Activated naive CD8-positive, alpha-beta T cell (primary cell): ENCODE measurements around the gene SCGB2B2.

Source experiments
- H3K27ac Mint-ChIP-seq: one replicate; pipeline ENCODE4 v1.8.0; 2021; ENCODE audit warnings: mixed read lengths
- H3K27me3 Mint-ChIP-seq: one replicate; pipeline ENCODE4 v1.8.0; 2021; ENCODE audit warnings: mixed read lengths
- H3K36me3 Mint-ChIP-seq: one replicate; pipeline ENCODE4 v1.8.0; 2021; ENCODE audit warnings: mixed read lengths
- H3K4me1 Mint-ChIP-seq: one replicate; pipeline ENCODE4 v1.8.0; 2021; ENCODE audit warnings: low read depth, mixed read lengths
- H3K4me3 Mint-ChIP-seq: one replicate; pipeline ENCODE4 v1.8.0; 2021; ENCODE audit warnings: mild to moderate bottlenecking, mixed read lengths
- H3K9me3 Mint-ChIP-seq: one replicate; pipeline ENCODE4 v1.8.0; 2021; ENCODE audit warnings: low read depth, mixed read lengths

The SCGB2B2 gene

DNA sequence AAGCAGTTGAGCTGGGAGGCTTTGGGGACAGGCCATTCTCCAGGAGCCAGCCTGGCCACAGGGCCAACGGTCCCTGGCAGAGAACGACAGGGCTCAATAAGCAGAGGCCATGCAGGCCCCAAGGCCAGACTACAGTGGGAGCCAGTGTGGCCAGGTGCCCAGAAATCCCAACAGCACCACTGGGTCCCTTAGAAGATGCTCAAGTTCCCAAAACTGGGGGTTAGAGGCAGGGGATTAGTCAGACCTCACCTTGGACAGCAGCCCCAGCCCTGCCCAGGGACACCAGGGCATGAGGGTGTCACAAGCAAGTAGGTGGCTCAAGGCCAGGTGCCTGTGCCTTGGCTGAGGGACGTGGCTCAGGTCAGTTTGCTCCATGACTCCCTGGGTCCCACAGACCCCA lies 12.8 kb downstream of the SCGB2B2 start:
- no peaks in the 10 kb centered on the region for H3K36me3 Mint-ChIP-seq
- no peaks in the 10 kb centered on the region for H3K27me3 Mint-ChIP-seq
- H3K27ac Mint-ChIP-seq = no peak overlapping the region
- peaks cover 3% of the 10 kb centered on the region for H3K9me3 Mint-ChIP-seq
- peaks cover 25% of the 10 kb centered on the region for H3K4me1 Mint-ChIP-seq
- H3K4me3 Mint-ChIP-seq = no peak overlapping the region

DNA sequence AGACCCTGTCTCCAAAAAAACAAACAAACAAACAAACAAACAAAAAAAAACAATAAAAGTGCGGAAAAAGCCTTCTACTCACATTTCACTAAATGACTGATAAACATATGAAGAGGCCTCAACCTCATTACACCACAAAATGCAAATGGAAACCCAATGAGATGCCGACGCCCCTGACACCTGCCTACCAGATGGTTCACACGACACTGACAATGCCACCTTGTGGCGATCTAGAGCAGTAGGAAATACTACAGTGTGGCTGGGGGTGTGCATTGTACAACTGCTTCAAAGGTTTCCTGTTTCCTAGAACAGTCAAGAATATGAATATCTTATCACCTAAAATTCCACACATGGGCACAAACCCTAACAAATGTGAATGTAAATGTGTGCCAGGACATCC lies 14.0 kb downstream of the SCGB2B2 start:
- peak overlapping the region; percentile 44 for H3K4me3 Mint-ChIP-seq
- H3K27me3 Mint-ChIP-seq = peaks cover 3% of the 10 kb centered on the region
- H3K36me3 Mint-ChIP-seq = peaks cover 3% of the 10 kb centered on the region
- H3K4me1 Mint-ChIP-seq = peaks cover 22% of the 10 kb centered on the region
- H3K27ac Mint-ChIP-seq = peak overlapping the region; percentile 19
- H3K9me3 Mint-ChIP-seq = peaks cover 3% of the 10 kb centered on the region

DNA sequence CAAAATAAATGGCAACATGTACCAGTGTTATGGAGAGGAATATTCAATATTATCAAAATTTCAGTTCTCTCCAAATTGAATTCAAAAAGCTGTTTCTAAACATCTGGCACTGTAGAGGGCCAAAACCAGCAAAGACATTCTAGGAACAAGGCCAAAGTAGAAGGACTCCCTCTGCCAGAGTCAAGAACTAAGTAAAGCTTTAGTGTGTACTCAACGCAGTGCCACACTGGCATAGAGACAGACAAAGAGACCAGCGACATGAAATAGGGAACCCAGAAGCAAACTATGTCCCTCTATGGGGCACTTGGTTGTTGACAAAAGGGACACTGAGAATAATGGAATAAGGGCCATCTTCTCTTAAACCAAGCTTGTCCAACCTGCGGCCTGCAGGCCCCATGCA lies 15.6 kb downstream of the SCGB2B2 start:
- peaks cover 5% of the 10 kb centered on the region for H3K36me3 Mint-ChIP-seq
- H3K4me3 Mint-ChIP-seq = no peak overlapping the region
- H3K4me1 Mint-ChIP-seq = peaks cover 11% of the 10 kb centered on the region
- H3K9me3 Mint-ChIP-seq = peaks cover 3% of the 10 kb centered on the region
- H3K27ac Mint-ChIP-seq = no peak overlapping the region
- H3K27me3 Mint-ChIP-seq = peaks cover 3% of the 10 kb centered on the region

DNA sequence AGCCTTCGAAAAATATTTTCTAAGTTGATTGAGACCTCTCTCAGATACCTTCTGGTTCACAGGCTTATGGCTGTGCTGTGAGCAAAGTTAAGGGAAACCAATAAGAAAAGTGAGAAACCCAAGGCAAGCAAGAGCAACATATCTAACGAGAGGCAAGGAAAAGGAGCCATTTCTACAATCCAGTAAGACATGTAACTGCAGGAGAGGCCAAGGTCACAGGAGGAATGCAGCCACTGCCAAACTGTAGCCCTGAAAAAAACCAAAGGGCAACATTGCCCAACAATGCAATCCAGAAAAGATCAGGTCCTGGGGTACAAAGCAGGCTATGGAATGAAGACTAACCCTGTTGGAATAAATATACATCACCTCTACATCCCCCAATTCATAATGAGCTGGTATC lies 21.3 kb downstream of the SCGB2B2 start:
- Mint-ChIP-seq H3K36me3 (peaks cover 20% of the 10 kb centered on the region), H3K9me3 (peaks cover 18% of the 10 kb centered on the region), H3K4me1 (no peaks in the 10 kb centered on the region), H3K27me3 (peaks cover 4% of the 10 kb centered on the region), H3K4me3 (no peak overlapping the region), H3K27ac (no peak overlapping the region)

DNA sequence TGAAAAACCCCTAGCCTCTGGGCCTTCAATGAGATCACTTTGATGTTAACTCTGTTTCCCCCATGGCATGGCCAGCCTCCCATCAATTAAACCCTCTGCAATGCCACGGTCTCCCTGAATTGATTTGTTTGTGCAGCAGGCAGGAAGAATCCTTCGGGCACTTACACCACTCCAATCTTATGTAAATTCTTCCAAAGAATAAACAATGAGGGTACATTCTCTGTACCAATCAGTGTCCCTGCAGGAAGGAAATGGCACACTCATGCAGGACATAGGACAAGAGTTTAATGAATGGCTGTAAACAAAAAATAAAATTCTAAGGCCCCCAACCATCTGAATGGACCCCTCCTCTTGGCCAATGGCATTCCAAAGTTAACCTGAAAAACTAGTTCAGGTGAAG lies 22.2 kb downstream of the SCGB2B2 start:
- no peak overlapping the region for H3K4me3 Mint-ChIP-seq
- peaks cover 18% of the 10 kb centered on the region for H3K9me3 Mint-ChIP-seq
- peaks cover 4% of the 10 kb centered on the region for H3K27me3 Mint-ChIP-seq
- H3K36me3 Mint-ChIP-seq = peaks cover 21% of the 10 kb centered on the region
- no peak overlapping the region for H3K27ac Mint-ChIP-seq
- H3K4me1 Mint-ChIP-seq = no peaks in the 10 kb centered on the region

DNA sequence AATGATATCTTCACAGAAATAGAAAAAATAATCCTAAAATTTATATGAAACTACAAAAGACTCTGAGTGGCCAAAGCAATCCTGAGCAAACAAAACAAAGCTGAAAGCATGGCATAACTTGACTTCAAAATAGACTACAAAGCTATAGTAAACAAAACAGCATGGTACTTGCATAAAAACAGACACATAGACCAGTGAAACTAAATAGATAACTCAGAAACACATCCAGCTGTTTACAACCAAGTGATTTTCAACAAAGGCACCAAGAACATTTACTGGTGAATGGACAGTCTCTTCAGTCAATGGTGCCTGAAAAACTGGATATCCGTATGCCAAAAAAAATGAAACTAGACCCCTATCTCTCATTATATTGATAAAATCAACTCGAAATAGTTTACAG lies 25.2 kb downstream of the SCGB2B2 start:
- H3K27me3 Mint-ChIP-seq = peaks cover 1% of the 10 kb centered on the region
- no peak overlapping the region for H3K4me3 Mint-ChIP-seq
- no peak overlapping the region for H3K27ac Mint-ChIP-seq
- no peaks in the 10 kb centered on the region for H3K4me1 Mint-ChIP-seq
- H3K9me3 Mint-ChIP-seq = peaks cover 18% of the 10 kb centered on the region
- H3K36me3 Mint-ChIP-seq = peaks cover 24% of the 10 kb centered on the region

DNA sequence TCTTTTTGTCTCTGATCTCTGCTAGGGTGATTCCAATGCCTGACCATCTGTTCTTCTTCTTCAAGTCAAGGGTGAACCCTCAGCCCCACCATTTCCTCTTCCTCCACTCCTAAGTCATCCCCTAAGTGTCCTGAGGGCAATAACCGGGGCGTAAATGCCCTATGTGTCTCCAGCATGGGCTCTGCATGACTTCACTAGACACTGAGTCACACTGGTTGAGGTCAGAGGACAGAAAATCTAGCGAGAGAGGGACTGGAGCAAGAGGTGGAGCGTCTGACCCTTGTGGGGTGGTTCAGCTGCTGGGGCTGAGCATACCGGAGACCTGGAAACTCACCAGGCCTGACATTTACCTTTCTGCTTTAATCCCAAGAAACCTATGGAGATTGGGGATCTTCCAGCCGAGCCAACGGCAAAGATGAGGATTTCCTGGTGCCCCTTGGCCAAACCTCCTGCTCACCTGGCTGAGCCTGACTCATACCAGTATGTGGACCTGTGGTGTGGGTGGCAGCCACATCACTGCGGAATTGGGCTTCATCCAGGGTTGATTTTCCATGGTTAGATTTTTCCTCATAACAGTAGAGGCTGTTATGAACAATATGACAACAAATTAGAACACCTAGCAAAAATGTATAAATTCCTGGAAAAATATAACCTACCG lies 26.9 kb downstream of the SCGB2B2 start:
- Mint-ChIP-seq H3K27ac (no peak overlapping the region), H3K27me3 (peaks cover 1% of the 10 kb centered on the region), H3K9me3 (peaks cover 11% of the 10 kb centered on the region), H3K4me1 (no peaks in the 10 kb centered on the region), H3K4me3 (no peak overlapping the region), H3K36me3 (peaks cover 15% of the 10 kb centered on the region)

DNA sequence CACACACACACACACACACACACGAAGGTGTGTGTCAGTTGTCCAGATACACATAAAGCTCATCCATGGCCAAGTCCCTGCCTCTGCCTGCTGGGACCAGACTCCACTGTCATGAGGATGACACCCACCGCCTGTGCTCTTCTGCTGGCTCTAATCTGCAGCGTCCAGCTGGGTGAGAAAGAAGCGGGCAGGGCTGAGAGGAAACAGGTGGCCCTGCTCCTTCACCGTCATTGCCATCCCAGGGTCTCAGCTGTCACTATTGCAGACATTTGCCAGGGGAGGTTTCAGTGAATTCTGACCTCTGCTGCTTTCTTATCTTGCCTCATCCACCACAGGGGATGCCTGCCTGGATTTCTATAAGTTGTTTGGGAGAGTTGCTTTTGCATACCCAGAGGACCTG lies 31.4 kb downstream of the SCGB2B2 start:
- Mint-ChIP-seq H3K27me3 (no peaks in the 10 kb centered on the region), H3K4me3 (no peak overlapping the region), H3K36me3 (peaks cover 8% of the 10 kb centered on the region), H3K27ac (no peak overlapping the region), H3K4me1 (no peaks in the 10 kb centered on the region), H3K9me3 (no peaks in the 10 kb centered on the region)

DNA sequence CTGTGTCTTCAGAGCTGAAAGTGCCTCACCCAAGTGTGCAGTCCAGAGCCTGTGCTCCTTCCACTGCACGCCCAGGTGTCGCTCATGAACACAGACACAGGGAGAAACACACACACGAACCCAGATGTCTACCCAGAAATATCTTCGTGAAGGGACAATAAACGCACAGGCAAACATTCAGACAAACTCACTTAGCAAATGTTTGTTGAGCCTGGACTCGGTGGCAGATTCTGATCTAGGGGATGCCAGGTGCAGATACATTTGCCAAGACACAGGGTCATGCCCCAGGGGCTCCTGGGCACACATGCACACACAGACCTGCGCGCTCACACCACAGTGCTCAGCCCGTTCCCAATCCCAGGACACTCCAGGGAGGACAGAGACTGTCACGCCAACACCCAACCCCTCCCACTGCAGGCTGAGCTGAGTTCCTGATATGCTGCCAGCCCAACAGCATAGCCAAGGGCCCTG lies 31.9 kb downstream of the SCGB2B2 start:
- Mint-ChIP-seq H3K27me3 (no peaks in the 10 kb centered on the region), H3K9me3 (no peaks in the 10 kb centered on the region), H3K36me3 (peaks cover 8% of the 10 kb centered on the region), H3K4me3 (no peak overlapping the region), H3K27ac (no peak overlapping the region), H3K4me1 (no peaks in the 10 kb centered on the region)

DNA sequence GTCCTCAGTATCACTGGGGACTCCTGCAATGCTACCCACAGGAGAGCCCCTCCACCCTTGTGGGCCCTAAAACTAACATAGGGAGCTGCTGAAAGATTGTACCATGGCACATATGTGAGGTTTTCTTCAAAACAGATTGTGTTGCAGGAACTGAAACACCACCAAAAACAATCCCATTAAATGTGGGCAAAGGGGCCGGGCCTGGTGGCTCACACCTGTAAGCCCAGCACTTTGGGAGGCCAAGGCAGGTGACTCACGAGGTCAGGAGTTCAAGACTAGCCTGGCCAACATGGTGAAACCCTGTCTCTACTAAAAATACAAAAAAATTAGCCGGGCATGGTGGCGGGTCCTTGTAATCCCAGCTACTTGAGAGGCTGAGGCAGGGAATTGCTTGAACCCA lies 34.7 kb downstream of the SCGB2B2 start:
- Mint-ChIP-seq H3K4me3 (no peak overlapping the region), H3K9me3 (no peaks in the 10 kb centered on the region), H3K4me1 (peaks cover 3% of the 10 kb centered on the region), H3K27me3 (no peaks in the 10 kb centered on the region), H3K36me3 (no peaks in the 10 kb centered on the region), H3K27ac (no peak overlapping the region)

DNA sequence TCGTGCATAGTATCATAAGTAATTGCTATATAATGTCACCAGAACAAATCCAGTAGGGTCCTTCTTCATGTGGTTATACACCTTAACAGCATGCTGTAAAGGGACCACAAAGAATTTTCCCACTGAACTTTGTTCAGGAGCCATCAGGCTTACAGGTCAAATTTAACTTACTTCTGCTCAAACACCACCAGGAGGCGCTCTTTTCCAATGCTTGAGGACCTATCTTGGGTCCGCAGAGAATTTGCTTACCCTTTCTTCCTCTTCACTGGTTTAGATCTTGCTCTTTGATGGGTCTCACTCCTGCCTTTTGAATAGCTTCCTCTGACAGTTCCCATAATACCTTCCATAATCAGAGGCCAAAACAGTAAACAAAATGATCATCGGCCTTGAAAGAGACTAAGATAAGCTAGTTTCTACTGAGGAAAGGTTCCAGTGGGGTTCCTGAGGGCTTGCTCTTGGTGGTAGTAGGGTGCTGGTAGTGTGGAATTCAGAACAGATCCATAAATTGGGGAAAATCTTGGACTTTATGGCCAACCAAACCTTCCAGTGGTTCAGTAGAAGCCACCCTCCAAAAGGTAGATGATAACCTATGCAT lies 37.4 kb downstream of the SCGB2B2 start:
- Mint-ChIP-seq H3K36me3 (peaks cover 9% of the 10 kb centered on the region), H3K4me3 (no peak overlapping the region), H3K27me3 (no peaks in the 10 kb centered on the region), H3K27ac (no peak overlapping the region), H3K4me1 (peaks cover 3% of the 10 kb centered on the region), H3K9me3 (no peaks in the 10 kb centered on the region)

DNA sequence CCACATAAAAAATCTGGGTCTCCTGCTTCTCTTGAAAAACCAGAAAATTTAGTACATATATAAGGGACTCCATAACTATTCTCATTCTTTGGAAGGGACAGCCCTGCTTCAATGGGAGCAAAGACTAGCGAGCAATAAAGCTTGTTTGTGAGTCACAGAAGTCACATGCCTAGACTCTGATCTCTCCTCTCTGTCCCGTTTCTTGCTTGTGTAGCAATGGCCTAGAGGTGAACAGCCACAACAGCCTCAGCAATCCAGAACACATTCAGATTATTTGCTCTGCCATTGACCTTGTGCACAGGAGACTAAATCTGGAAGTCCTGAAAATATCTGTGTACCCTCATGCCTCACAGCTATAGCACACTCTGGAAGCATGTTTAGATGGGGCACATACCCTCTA lies 43.2 kb downstream of the SCGB2B2 start:
- H3K4me1 Mint-ChIP-seq = no peaks in the 10 kb centered on the region
- H3K4me3 Mint-ChIP-seq = no peak overlapping the region
- no peaks in the 10 kb centered on the region for H3K27me3 Mint-ChIP-seq
- H3K27ac Mint-ChIP-seq = no peak overlapping the region
- H3K36me3 Mint-ChIP-seq = peaks cover 17% of the 10 kb centered on the region
- H3K9me3 Mint-ChIP-seq = no peaks in the 10 kb centered on the region
